A673 (cell line): ENCODE results near the gene TSPAN2. TPM values are rescaled to one million over a fixed set of nuclear protein-coding genes. Genes with fewer than 3 reads are reported as not detected.

ENCODE experiments used
- BruUV-seq: library from RNA; stranded (reverse); fragments of 400-500 nt; replicated peaks from 2 replicates; lab custom pipeline; 2021; lab: Mats Ljungman, UMichigan
- CTCF ChIA-PET: fragments of 300-600 bp; sonication (Branson Sonifier 250); formaldehyde crosslinking; loops from one replicate; lab custom pipeline; 2022; ENCODE audit warnings: antibody characterized with exemption; lab: Charles Lee
- POLR2A ChIA-PET: fragments of 300-600 bp; sonication (Branson Sonifier 250); formaldehyde crosslinking; loops from one replicate; lab custom pipeline; 2022; ENCODE audit warnings: antibody characterized with exemption; ENCODE audit not compliant: low non-redundant PET; lab: Charles Lee
- DNase-seq: peaks from one replicate; pipeline ENCODE4 v3.0.0-alpha.2; 2015; ENCODE audit warnings: low spot score
- H3K27ac ChIP-seq: fragments of 200-600 bp; sonication (generic); 2 replicates; pipeline ENCODE4 v1.5.1; 2016; ENCODE audit warnings: mixed run types, low read depth, mild to moderate bottlenecking, mixed read lengths, antibody characterized with exemption, low read length; ENCODE audit not compliant: poor library complexity, severe bottlenecking
- H3K27me3 ChIP-seq: fragments of 200-600 bp; sonication (generic); replicated peaks from 2 replicates; pipeline ENCODE4 v1.6.1; 2017; ENCODE audit warnings: mixed run types, low read depth, mild to moderate bottlenecking, mixed read lengths, antibody characterized with exemption, low read length; ENCODE audit not compliant: insufficient read depth, poor library complexity
- H3K36me3 ChIP-seq: fragments of 200-600 bp; sonication (generic); 2 replicates; pipeline ENCODE4 v1.6.1; 2016; ENCODE audit warnings: mixed run types, mild to moderate bottlenecking, mixed read lengths, antibody characterized with exemption, low read length; ENCODE audit not compliant: insufficient read depth, poor library complexity, severe bottlenecking
- H3K4me1 ChIP-seq: fragments of 200-600 bp; sonication (generic); 2 replicates; pipeline ENCODE4 v1.6.1; 2017; ENCODE audit warnings: mixed run types, mild to moderate bottlenecking, mixed read lengths, antibody characterized with exemption, low read length; ENCODE audit not compliant: insufficient read depth, poor library complexity, severe bottlenecking
- H3K4me3 ChIP-seq: fragments of 200-600 bp; sonication (generic); 2 replicates; pipeline ENCODE4 v1.5.1; 2016; ENCODE audit warnings: low read depth, mixed run types, mild to moderate bottlenecking, mixed read lengths, low read length; ENCODE audit not compliant: poor library complexity, severe bottlenecking
- H3K9me3 ChIP-seq: fragments of 200-600 bp; sonication (generic); 2 replicates; pipeline ENCODE4 v1.6.1; 2016; ENCODE audit warnings: mixed run types, low read depth, mild to moderate bottlenecking, mixed read lengths, antibody characterized with exemption, low read length; ENCODE audit not compliant: poor library complexity, severe bottlenecking
- CTCF ChIP-seq: fragments of 300-800, 200-600 bp; sonication (generic); conservative IDR thresholded peaks from 2 replicates; pipeline ENCODE4 v1.5.1; 2017; ENCODE audit warnings: low read depth, mild to moderate bottlenecking, antibody characterized with exemption, low read length, moderate library complexity, mixed read lengths
- EZH2 ChIP-seq: fragments of 200-600 bp; sonication (generic); IDR thresholded peaks from 2 replicates; pipeline ENCODE4 v1.6.1; 2017; ENCODE audit warnings: borderline replicate concordance, low read depth, mild to moderate bottlenecking, mixed read lengths, antibody characterized with exemption, low read length; ENCODE audit not compliant: poor library complexity, severe bottlenecking
- intact Hi-C: fragments of 100-400 bp; cut with micrococcal nuclease; formaldehyde crosslinking; loops from one replicate; pipeline ENCODE4 v1.10.0; 2022; ENCODE audit not compliant: unreplicated experiment
- total RNA-seq: library from RNA; stranded (reverse); gene quantifications from 2 replicates; pipeline ENCODE4 v1.2.3, GENCODE V29; 2021

Gene TSPAN2
- total RNA-seq, 1 experiment from 2014 or later: 2.8 TPM

- Histone ChIP-seq H3K4me3 (no peak overlapping the region), H3K27ac (no peak overlapping the region), H3K27me3 (no peaks in the 10 kb centered on the region), H3K4me1 (no peaks in the 10 kb centered on the region), H3K36me3 (no peaks in the 10 kb centered on the region), H3K9me3 (no peaks in the 10 kb centered on the region)
- ChIA-PET POLR2A (no interaction called here), CTCF (no interaction called here)
- no peak for DNase-seq
- intact Hi-C loops: no loop called here
- no peak for TF ChIP-seq EZH2
- no peak for TF ChIP-seq CTCF
- no TSS peak for BruUV-seq
These were observed 10.6 kb downstream of the TSPAN2 start for GRCh38 chr1:115078708-115079107.

- no peak overlapping the region for H3K27ac ChIP-seq
- no peaks in the 10 kb centered on the region for H3K9me3 ChIP-seq
- no peak for DNase-seq
- no TSS peak for BruUV-seq
- TF ChIP-seq EZH2 (no peak), CTCF (no peak)
- H3K36me3 ChIP-seq: no peaks in the 10 kb centered on the region
- H3K4me3 ChIP-seq: no peak overlapping the region
- no peaks in the 10 kb centered on the region for H3K4me1 ChIP-seq
- ChIA-PET POLR2A (no interaction called here), CTCF (no interaction called here)
- intact Hi-C loops: no loop called here
- H3K27me3 ChIP-seq: no peaks in the 10 kb centered on the region
These were observed 11.3 kb downstream of the TSPAN2 start for GRCh38 chr1:115077984-115078330.

GRCh38 chr1:115077286-115077983, 11.9 kb downstream of the TSPAN2 start:
- CTCF ChIA-PET: no interaction called here
- intact Hi-C loops: no loop called here
- Histone ChIP-seq H3K27ac (no peak overlapping the region), H3K9me3 (no peaks in the 10 kb centered on the region), H3K36me3 (no peaks in the 10 kb centered on the region), H3K27me3 (no peaks in the 10 kb centered on the region), H3K4me1 (no peaks in the 10 kb centered on the region), H3K4me3 (no peak overlapping the region)
- no peak for TF ChIP-seq CTCF
- no peak for TF ChIP-seq EZH2
- POLR2A ChIA-PET: no interaction called here
- no TSS peak for BruUV-seq
- DNase-seq: no peak
